Calu3 (cell line): ENCODE results near the gene ZNF525. TPM values are rescaled to one million over a fixed set of nuclear protein-coding genes. Genes with fewer than 3 reads are reported as not detected.

ENCODE experiments used
- Bru-seq: library from RNA; stranded (reverse); fragments of 400-500 nt; gene quantifications from one replicate; lab custom pipeline; 2021; lab: Mats Ljungman, UMichigan
- BruChase-seq, 2 experiments: library from RNA; stranded (reverse); fragments of 400-500 nt; gene quantifications; one replicate each; lab custom pipeline; 2021; lab: Mats Ljungman, UMichigan
- BruUV-seq: library from RNA; stranded (reverse); fragments of 400-500 nt; replicated peaks from 2 replicates; lab custom pipeline; 2021; lab: Mats Ljungman, UMichigan
- CTCF ChIA-PET: fragments of 300-600 bp; sonication (Branson Sonifier 250); formaldehyde crosslinking; loops from one replicate; lab custom pipeline; 2022; ENCODE audit warnings: antibody characterized with exemption; lab: Charles Lee
- DNase-seq: peaks from one replicate; pipeline ENCODE4 v3.0.0; 2022
- H3K27ac Mint-ChIP-seq: one replicate; pipeline ENCODE4 v1.8.0; 2022; ENCODE audit warnings: mixed read lengths; ENCODE audit not compliant: unreplicated experiment
- H3K27me3 Mint-ChIP-seq: one replicate; pipeline ENCODE4 v1.8.0; 2022; ENCODE audit warnings: mixed read lengths; ENCODE audit not compliant: unreplicated experiment
- H3K36me3 Mint-ChIP-seq: one replicate; pipeline ENCODE4 v1.8.0; 2022; ENCODE audit warnings: mild to moderate bottlenecking, moderate library complexity, mixed read lengths; ENCODE audit not compliant: insufficient read depth, unreplicated experiment
- H3K4me1 Mint-ChIP-seq: one replicate; pipeline ENCODE4 v1.8.0; 2022; ENCODE audit warnings: mild to moderate bottlenecking, low read depth, mixed read lengths; ENCODE audit not compliant: unreplicated experiment
- H3K4me3 Mint-ChIP-seq: one replicate; pipeline ENCODE4 v1.8.0; 2022; ENCODE audit warnings: mild to moderate bottlenecking, low read depth, moderate library complexity, mixed read lengths; ENCODE audit not compliant: unreplicated experiment
- H3K9me3 Mint-ChIP-seq: one replicate; pipeline ENCODE4 v1.8.0; 2022; ENCODE audit warnings: low read depth, mixed read lengths; ENCODE audit not compliant: unreplicated experiment
- intact Hi-C: fragments of 100-400 bp; cut with micrococcal nuclease; formaldehyde crosslinking; loops from one replicate; pipeline ENCODE4 v1.10.0; 2022; ENCODE audit not compliant: unreplicated experiment
- long read RNA-seq: library from polyadenylated mRNA; stranded (forward); transcript quantifications from one replicate; pipeline ENCODE4 v2.0.0, GENCODE V29; 2022
- total RNA-seq: library from RNA; stranded (reverse); gene quantifications from 2 replicates; pipeline ENCODE4 v1.2.3, GENCODE V29; 2022
- TF ChIP-seq, protein P1 (sequence below): fragments of 200-600 bp; IDR thresholded peaks from one replicate; pipeline ENCODE4 v1.8.0; 2022; ENCODE audit warnings: antibody characterized with exemption; ENCODE audit not compliant: unreplicated experiment

ZNF525 gene
- total RNA-seq: 20.7 and 21.2 TPM in 2 replicates
- percentile 72 among the genes with signal in this experiment for Bru-seq, nascent RNA
- BruChase-seq, experiment 1, labeled RNA remaining after a 6-hour chase: percentile 68 among the genes with signal in this experiment
- percentile 79 among the genes with signal in this experiment for BruChase-seq, experiment 2, labeled RNA remaining after a 2-hour chase
- long read RNA-seq, partial matches to known transcripts: 0 of 4 reads
- long read RNA-seq, other reads (novel, unspliced or antisense): 2 of 4 reads

GRCh38 chr19:53365134-53365898 is at the start of gene ZNF525:
Gene ZNF525, plus strand, starts transcription at chr19:53365705. Its CDS starts 6,577 bp downstream, at chr19:53372282.
- TF ChIP-seq, protein P1, sequence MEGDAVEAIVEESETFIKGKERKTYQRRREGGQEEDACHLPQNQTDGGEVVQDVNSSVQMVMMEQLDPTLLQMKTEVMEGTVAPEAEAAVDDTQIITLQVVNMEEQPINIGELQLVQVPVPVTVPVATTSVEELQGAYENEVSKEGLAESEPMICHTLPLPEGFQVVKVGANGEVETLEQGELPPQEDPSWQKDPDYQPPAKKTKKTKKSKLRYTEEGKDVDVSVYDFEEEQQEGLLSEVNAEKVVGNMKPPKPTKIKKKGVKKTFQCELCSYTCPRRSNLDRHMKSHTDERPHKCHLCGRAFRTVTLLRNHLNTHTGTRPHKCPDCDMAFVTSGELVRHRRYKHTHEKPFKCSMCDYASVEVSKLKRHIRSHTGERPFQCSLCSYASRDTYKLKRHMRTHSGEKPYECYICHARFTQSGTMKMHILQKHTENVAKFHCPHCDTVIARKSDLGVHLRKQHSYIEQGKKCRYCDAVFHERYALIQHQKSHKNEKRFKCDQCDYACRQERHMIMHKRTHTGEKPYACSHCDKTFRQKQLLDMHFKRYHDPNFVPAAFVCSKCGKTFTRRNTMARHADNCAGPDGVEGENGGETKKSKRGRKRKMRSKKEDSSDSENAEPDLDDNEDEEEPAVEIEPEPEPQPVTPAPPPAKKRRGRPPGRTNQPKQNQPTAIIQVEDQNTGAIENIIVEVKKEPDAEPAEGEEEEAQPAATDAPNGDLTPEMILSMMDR: peak; percentile 30

DNA sequence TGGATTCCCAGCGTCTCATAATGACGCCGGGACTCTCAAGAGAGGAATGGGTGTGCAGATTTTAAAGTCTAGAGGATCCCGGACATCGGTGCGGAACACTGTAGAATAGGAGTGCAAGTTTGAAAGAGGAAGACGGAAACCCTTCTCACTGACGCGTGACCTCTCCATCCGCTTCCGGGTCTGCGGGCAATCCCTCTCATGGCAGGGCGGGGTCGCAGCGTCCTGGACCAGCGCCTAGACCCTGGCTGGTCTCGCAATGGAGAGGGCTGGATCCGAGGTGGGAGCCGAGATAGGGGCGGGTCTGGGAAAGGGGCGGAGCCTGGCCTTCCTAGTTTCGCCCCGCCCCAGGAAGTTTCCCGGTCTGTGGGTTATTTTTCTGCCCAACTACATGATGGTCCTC is 36.5 kb upstream of the ZNF525 start:
- DNase-seq: no peak
- Mint-ChIP-seq H3K27ac (no peak overlapping the region), H3K27me3 (no peaks in the 10 kb centered on the region), H3K36me3 (peaks cover 10% of the 10 kb centered on the region), H3K4me3 (no peak overlapping the region), H3K4me1 (peaks cover 2% of the 10 kb centered on the region), H3K9me3 (peaks cover 25% of the 10 kb centered on the region)
- TF ChIP-seq, protein P1: no peak
- CTCF ChIA-PET: no interaction called here
- BruUV-seq: no TSS peak
- intact Hi-C loops: no loop called here

More at GRCh38 chr19:53365134-53365898, at the start of gene ZNF525:
- H3K4me3 Mint-ChIP-seq: peak within 1 kb of the TSS; percentile 90
- CTCF ChIA-PET: no interaction called here
- no peaks in the 10 kb centered on the region for H3K27me3 Mint-ChIP-seq
- DNase-seq: peak; percentile 96
- H3K4me1 Mint-ChIP-seq: peaks cover 12% of the 10 kb centered on the region
- peaks cover 12% of the 10 kb centered on the region for H3K36me3 Mint-ChIP-seq
- no TSS peak for BruUV-seq
- peaks cover 22% of the 10 kb centered on the region for H3K9me3 Mint-ChIP-seq
- H3K27ac Mint-ChIP-seq: peak within 1 kb of the TSS; percentile 88
- intact Hi-C loops: loop anchor here (5.0 kb wide), 1 partner anchor 678 kb away; no protein-coding TSS in a partner anchor

- no peaks in the 10 kb centered on the region for H3K27me3 Mint-ChIP-seq
- H3K9me3 Mint-ChIP-seq: peaks cover 21% of the 10 kb centered on the region
- no TSS peak for BruUV-seq
- intact Hi-C loops: no loop called here
- H3K36me3 Mint-ChIP-seq: peaks cover 16% of the 10 kb centered on the region
- H3K4me1 Mint-ChIP-seq: peaks cover 10% of the 10 kb centered on the region
- TF ChIP-seq, protein P1: no peak
- DNase-seq: no peak
- peak overlapping the region; percentile 74 for H3K4me3 Mint-ChIP-seq
- CTCF ChIA-PET: no interaction called here
- H3K27ac Mint-ChIP-seq: no peak overlapping the region
Measured at GRCh38 chr19:53332484-53332883, 33.0 kb upstream of the ZNF525 start.

DNA sequence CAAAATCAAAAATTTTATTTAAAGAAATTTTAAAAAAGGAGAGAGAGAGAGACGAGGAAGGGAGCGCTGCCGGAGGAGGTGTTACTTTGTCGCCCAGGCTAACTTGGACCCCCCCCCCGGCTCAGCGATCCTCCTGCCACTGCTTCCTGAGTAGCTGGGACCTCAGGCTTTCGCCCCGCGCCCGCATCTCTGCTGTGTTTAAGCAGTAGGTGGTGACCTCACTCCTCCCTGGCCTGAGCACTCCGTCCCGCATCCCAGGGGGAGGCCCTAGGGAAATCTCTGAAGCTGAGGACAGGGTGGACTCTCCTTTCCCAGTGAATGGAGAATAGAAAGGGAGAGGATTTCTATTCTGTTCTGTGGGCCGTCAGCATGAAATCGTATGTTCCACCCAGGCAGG is 32.4 kb upstream of the ZNF525 start:
- Mint-ChIP-seq H3K9me3 (peaks cover 17% of the 10 kb centered on the region), H3K36me3 (peaks cover 16% of the 10 kb centered on the region), H3K27ac (no peak overlapping the region), H3K4me3 (peak overlapping the region; percentile 74), H3K27me3 (no peaks in the 10 kb centered on the region), H3K4me1 (peaks cover 10% of the 10 kb centered on the region)
- intact Hi-C loops: no loop called here
- TF ChIP-seq, protein P1: no peak
- no TSS peak for BruUV-seq
- CTCF ChIA-PET: no interaction called here
- no peak for DNase-seq
